B cell (primary cell): ENCODE data around the gene TECPR2.

ENCODE experiments used
- EZH2 ChIP-seq: IDR thresholded peaks from 2 replicates; pipeline ENCODE4 v1.6.1; 2012; ENCODE audit warnings: borderline replicate concordance, low read depth, mild to moderate bottlenecking, moderate library complexity, low read length; ENCODE audit not compliant: insufficient read depth, poor library complexity, severe bottlenecking
- TF ChIP-seq, protein P1 (sequence below): fragments of 200-600 bp; IDR thresholded peaks from one replicate; pipeline ENCODE4 v1.8.0; 2022; ENCODE audit warnings: antibody characterized with exemption, mild to moderate bottlenecking

DNA sequence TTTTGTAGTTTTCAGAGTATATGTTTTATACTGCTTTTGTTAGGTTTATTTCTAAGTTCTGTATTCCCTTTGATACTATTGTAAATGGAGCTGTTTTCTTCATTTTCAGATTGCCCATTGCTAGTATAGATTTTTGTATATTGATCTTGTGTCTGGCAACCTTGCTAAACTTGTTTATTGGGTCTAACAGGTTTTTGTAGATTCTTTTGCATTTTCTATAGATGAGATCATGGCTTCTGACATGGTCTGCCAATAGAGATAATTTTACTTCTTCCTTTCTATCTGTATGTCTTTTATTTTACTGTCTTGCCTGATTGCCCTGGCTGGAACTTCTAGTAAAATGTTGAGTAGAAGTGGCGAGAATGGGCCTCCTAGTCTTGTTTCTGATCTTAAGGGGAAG is 106.5 kb downstream of the TECPR2 start:
- TF ChIP-seq, protein P1, sequence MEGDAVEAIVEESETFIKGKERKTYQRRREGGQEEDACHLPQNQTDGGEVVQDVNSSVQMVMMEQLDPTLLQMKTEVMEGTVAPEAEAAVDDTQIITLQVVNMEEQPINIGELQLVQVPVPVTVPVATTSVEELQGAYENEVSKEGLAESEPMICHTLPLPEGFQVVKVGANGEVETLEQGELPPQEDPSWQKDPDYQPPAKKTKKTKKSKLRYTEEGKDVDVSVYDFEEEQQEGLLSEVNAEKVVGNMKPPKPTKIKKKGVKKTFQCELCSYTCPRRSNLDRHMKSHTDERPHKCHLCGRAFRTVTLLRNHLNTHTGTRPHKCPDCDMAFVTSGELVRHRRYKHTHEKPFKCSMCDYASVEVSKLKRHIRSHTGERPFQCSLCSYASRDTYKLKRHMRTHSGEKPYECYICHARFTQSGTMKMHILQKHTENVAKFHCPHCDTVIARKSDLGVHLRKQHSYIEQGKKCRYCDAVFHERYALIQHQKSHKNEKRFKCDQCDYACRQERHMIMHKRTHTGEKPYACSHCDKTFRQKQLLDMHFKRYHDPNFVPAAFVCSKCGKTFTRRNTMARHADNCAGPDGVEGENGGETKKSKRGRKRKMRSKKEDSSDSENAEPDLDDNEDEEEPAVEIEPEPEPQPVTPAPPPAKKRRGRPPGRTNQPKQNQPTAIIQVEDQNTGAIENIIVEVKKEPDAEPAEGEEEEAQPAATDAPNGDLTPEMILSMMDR: no peak
- no peak for TF ChIP-seq EZH2
